ENCODE results near the gene CRAMP1.

DNA sequence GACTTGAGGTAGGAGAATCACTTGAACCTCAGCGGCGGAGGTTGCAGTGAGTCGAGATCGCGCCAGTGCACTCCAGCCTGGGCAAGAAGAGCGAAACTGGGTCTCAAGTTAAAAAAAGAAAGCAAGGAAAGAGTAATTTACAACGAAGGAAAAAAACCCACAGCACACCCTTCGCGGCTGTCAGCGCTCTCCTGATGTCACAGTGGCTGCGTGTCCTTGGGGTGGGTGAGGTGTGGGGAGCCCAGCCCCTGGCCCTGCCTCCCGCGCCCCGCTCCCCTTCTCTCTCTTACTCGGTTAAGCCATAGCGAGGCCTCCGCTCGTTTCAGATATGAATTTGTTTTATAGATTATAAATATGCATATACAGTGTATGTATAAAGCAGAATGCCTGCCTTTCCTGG lies 65.2 kb downstream of the CRAMP1 start:
- TF ChIP-seq CTCF (IDR thresholded peaks at IDR 0.05) (no peak), POLR2A (IDR thresholded peaks at IDR 0.05) (no peak)

Measured in adrenal gland (tissue), 5 donors.